ENCODE data around the gene CABP1. TPM values are rescaled to one million over a fixed set of nuclear protein-coding genes. Genes with fewer than 3 reads are reported as not detected.

CABP1 gene
- total and polyA plus RNA-seq, 9 of the 15 experiments (the other 6 are each of a cell fraction or from before 2014, with no cell fraction given) = not detected

GRCh38 chr12:120706029-120706428, 65.6 kb downstream of the CABP1 start (continued):
- TF ChIP-seq ELK3 (CRISPR knock-in tag; IDR thresholded peaks at IDR 0.05) (no peak), MBD1 (CRISPR knock-in tag; IDR thresholded peaks at IDR 0.05) (no peak), CHD1 (IDR thresholded peaks at IDR 0.05; ENCODE audit: low read length) (no peak), SMAD3 (CRISPR knock-in tag; conservative IDR thresholded peaks at IDR 0.05) (no peak)

GRCh38 chr12:120708651-120709050, 68.2 kb downstream of the CABP1 start:
- CTCF ChIA-PET (ENCODE audit: low intra/inter-chr PET ratio) = no interaction called here
- WGBS (ENCODE audit: insufficient coverage, low coverage, missing lambda C conversion rate) = 34% methylated on average over 4 of the region's 4 CpGs
- DNase-seq (ENCODE audit: extremely low read depth in 1 of 4, low spot score in 3 of 4) = no peak
- in situ Hi-C loops (cut with MboI) (no loop called here), intact Hi-C loops (cut with micrococcal nuclease) (no loop called here)
- Histone ChIP-seq H3K9ac (ENCODE audit: insufficient read depth in 1 of 2, low read depth in 2 of 2, low read length in 2 of 2) (no peak overlapping the region), H3K9me3 (replicated peaks; ENCODE audit: control insufficient read depth, insufficient read depth, low read depth, low read length) (no peaks in the 10 kb centered on the region), H3K4me3 (no peak overlapping the region), H3K9me1 (ENCODE audit: control insufficient read depth, insufficient read depth, low read length) (no peaks in the 10 kb centered on the region), H3K27me3 (ENCODE audit: control insufficient read depth in 2 of 2, insufficient read depth in 2 of 2, low read length in 2 of 2) (no peaks in the 10 kb centered on the region), H3K4me2 (ENCODE audit: insufficient read depth, low read length) (no peak overlapping the region), H3K4me1 (replicated peaks in 1 of 2; ENCODE audit: control insufficient read depth in 2 of 2, insufficient read depth in 2 of 2, low read length in 2 of 2) (peaks cover 7 to 17% of the 10 kb centered on the region in 2 experiments; a peak in 4 of 5 replicates), H3K27ac (ENCODE audit: extremely low read depth, low read depth, low read length) (no peak overlapping the region), H2AFZ (ENCODE audit: low read depth, low read length) (no peak overlapping the region), H4K20me1 (replicated peaks; ENCODE audit: control insufficient read depth, insufficient read depth, low read length) (no peaks in the 10 kb centered on the region; the same call in 1 of the 2 replicates), H3K79me2 (ENCODE audit: control insufficient read depth, insufficient read depth, low read length) (peaks cover 16% of the 10 kb centered on the region), H3K36me3 (ENCODE audit: control insufficient read depth, insufficient read depth, low read length) (peaks cover 17% of the 10 kb centered on the region)
- BruUV-seq (replicated peaks) = no TSS peak
- no peak for FAIRE-seq
- no peak for TF ChIP-seq PHF21A (IDR thresholded peaks at IDR 0.05; ENCODE audit: borderline replicate concordance, low read depth)
- TF ChIP-seq HNRNPLL (IDR thresholded peaks at IDR 0.05; ENCODE audit: low read depth, low read length, poor library complexity, severe bottlenecking) = no peak
- TF ChIP-seq ZNF133 (CRISPR knock-in tag; IDR thresholded peaks at IDR 0.05) = no peak
- TF ChIP-seq ID3 (CRISPR knock-in tag; IDR thresholded peaks at IDR 0.05) = no peak
- TF ChIP-seq ID3 (tag; IDR thresholded peaks at IDR 0.05) = no peak
- no peak for TF ChIP-seq ZBTB17 (CRISPR knock-in tag; IDR thresholded peaks at IDR 0.05)
- no peak for TF ChIP-seq DPF2 (IDR thresholded peaks at IDR 0.05)
- POLR2A ChIA-PET = interaction anchor here (0.7 to 3.6 kb wide), 4 partner anchors 10 to 557 kb away, joined by 3 to 24 read pairs (median 4); no protein-coding TSS in a partner anchor
- ATAC-seq = no peak
